HEK293 (cell line): ENCODE data around the gene LHFPL5.

Experiments used
- CTCF ChIA-PET: fragments of 350-600 bp; formaldehyde crosslinking; extraction: SDS; loops from one replicate; lab custom pipeline; 2021; ENCODE audit warnings: antibody characterized with exemption; lab: Yijun Ruan, JAX
- POLR2A ChIA-PET: fragments of 300-600 bp; formaldehyde crosslinking; extraction: SDS; loops from one replicate; lab custom pipeline; 2020; ENCODE audit warnings: antibody characterized with exemption, inconsistent platforms; lab: Yijun Ruan, JAX
- H3K27ac ChIP-seq: fragments of 200-500 bp; sonication (Bioruptor generic); 2 replicates; pipeline ENCODE4 v1.5.1; 2014; ENCODE audit warnings: low read depth, low read length, control low read depth, inconsistent platforms; ENCODE audit errors: extremely low read depth
- H3K36me3 ChIP-seq, 2 experiments: fragments of 200-500 bp in 1 of 2; sonication (Bioruptor generic) in 1 of 2; 1 replicate in 1 of 2; 2 replicates in 1 of 2; pipeline ENCODE4 v1.5.1; 2014 to 2017; ENCODE audit warnings: inconsistent platforms in 2 of 2, low read length in 2 of 2; ENCODE audit not compliant: control insufficient read depth in 2 of 2, insufficient read depth in 1 of 2
- H3K4me1 ChIP-seq: fragments of 200-500 bp; sonication (Bioruptor generic); 2 replicates; pipeline ENCODE4 v1.5.1; 2014; ENCODE audit warnings: mild to moderate bottlenecking, low read length, inconsistent platforms; ENCODE audit not compliant: control insufficient read depth, insufficient read depth
- H3K4me3 ChIP-seq: 2 replicates; pipeline ENCODE4 v1.5.1; 2011; ENCODE audit warnings: low read depth, mild to moderate bottlenecking, control low read depth, low read length, moderate library complexity
- H3K9me3 ChIP-seq: fragments of 200-500 bp; sonication (Bioruptor generic); 2 replicates; pipeline ENCODE4 v1.5.1; 2014; ENCODE audit warnings: low read depth, low read length, inconsistent platforms; ENCODE audit not compliant: control insufficient read depth, insufficient read depth
- GFI1B ChIP-seq: fragments of 450-650 bp; formaldehyde crosslinking; IDR thresholded peaks from 2 replicates; pipeline ENCODE4 v1.5.1; 2016; ENCODE audit warnings: missing biosample characterization, missing genetic modification characterization
- MYNN ChIP-seq: fragments of 450-650 bp; formaldehyde crosslinking; IDR thresholded peaks from 2 replicates; pipeline ENCODE4 v1.5.1; 2016; ENCODE audit warnings: missing biosample characterization, missing genetic modification characterization, borderline replicate concordance
- SETDB1 ChIP-seq: IDR thresholded peaks from one replicate; pipeline ENCODE4 v1.6.1; 2017; ENCODE audit warnings: mild to moderate bottlenecking, low read length, moderate library complexity, mixed read lengths; ENCODE audit not compliant: insufficient read length
- ZBTB1 ChIP-seq: fragments of 450-650 bp; formaldehyde crosslinking; IDR thresholded peaks from 2 replicates; pipeline ENCODE4 v1.5.1; 2016; ENCODE audit warnings: missing biosample characterization, missing genetic modification characterization
- ZBTB8A ChIP-seq: fragments of 450-650 bp; formaldehyde crosslinking; IDR thresholded peaks from 2 replicates; pipeline ENCODE4 v1.5.1; 2016; ENCODE audit warnings: missing biosample characterization, missing genetic modification characterization
- ZFP3 ChIP-seq: fragments of 450-650 bp; formaldehyde crosslinking; IDR thresholded peaks from 2 replicates; pipeline ENCODE4 v1.5.1; 2016; ENCODE audit warnings: low read depth, missing biosample characterization, missing genetic modification characterization
- ZNF133 ChIP-seq: fragments of 450-650 bp; formaldehyde crosslinking; IDR thresholded peaks from 2 replicates; pipeline ENCODE4 v1.5.1; 2016; ENCODE audit warnings: missing biosample characterization, missing genetic modification characterization
- ZNF184 ChIP-seq: fragments of 450-650 bp; IDR thresholded peaks from 2 replicates; pipeline ENCODE4 v1.5.1; 2018; ENCODE audit warnings: missing biosample characterization, mild to moderate bottlenecking, missing genetic modification characterization
- ZNF211 ChIP-seq: fragments of 450-650 bp; formaldehyde crosslinking; IDR thresholded peaks from 2 replicates; pipeline ENCODE4 v1.5.1; 2016; ENCODE audit warnings: low read depth, missing biosample characterization, missing genetic modification characterization
- ZNF23 ChIP-seq: fragments of 450-650 bp; formaldehyde crosslinking; IDR thresholded peaks from 2 replicates; pipeline ENCODE4 v1.5.1; 2016; ENCODE audit warnings: missing biosample characterization, missing genetic modification characterization, borderline replicate concordance
- ZNF549 ChIP-seq: fragments of 450-650 bp; IDR thresholded peaks from 2 replicates; pipeline ENCODE4 v1.5.1; 2018; ENCODE audit warnings: missing biosample characterization, missing genetic modification characterization, mild to moderate bottlenecking, inconsistent platforms, moderate library complexity
- ZNF623 ChIP-seq: fragments of 450-650 bp; formaldehyde crosslinking; IDR thresholded peaks from 2 replicates; pipeline ENCODE4 v1.5.1; 2016; ENCODE audit warnings: missing biosample characterization, missing genetic modification characterization
- ZNF629 ChIP-seq: fragments of 450-650 bp; formaldehyde crosslinking; IDR thresholded peaks from 2 replicates; pipeline ENCODE4 v1.5.1; 2017; ENCODE audit warnings: missing biosample characterization, missing genetic modification characterization
- ZNF664 ChIP-seq: fragments of 450-650 bp; formaldehyde crosslinking; IDR thresholded peaks from 2 replicates; pipeline ENCODE4 v1.5.1; 2016; ENCODE audit warnings: missing biosample characterization, missing genetic modification characterization
- ZNF701 ChIP-seq: fragments of 450-650 bp; formaldehyde crosslinking; IDR thresholded peaks from 2 replicates; pipeline ENCODE4 v1.5.1; 2016; ENCODE audit warnings: missing biosample characterization, missing genetic modification characterization
- ZNF747 ChIP-seq: fragments of 450-650 bp; formaldehyde crosslinking; IDR thresholded peaks from 2 replicates; pipeline ENCODE4 v1.5.1; 2016; ENCODE audit warnings: missing biosample characterization, missing genetic modification characterization
- ZSCAN23 ChIP-seq: fragments of 450-650 bp; formaldehyde crosslinking; IDR thresholded peaks from 2 replicates; pipeline ENCODE4 v1.5.1; 2016; ENCODE audit warnings: missing biosample characterization, missing genetic modification characterization
- TF ChIP-seq, protein P1 (sequence below): fragments of 450-650 bp; formaldehyde crosslinking; IDR thresholded peaks from 2 replicates; pipeline ENCODE4 v1.5.1; 2016; ENCODE audit warnings: missing biosample characterization, missing genetic modification characterization
- TF ChIP-seq, protein P2 (sequence below): fragments of 450-650 bp; formaldehyde crosslinking; IDR thresholded peaks from 2 replicates; pipeline ENCODE4 v1.5.1; 2017; ENCODE audit warnings: missing biosample characterization, missing genetic modification characterization
- TF ChIP-seq, protein P3 (sequence below): fragments of 450-650 bp; formaldehyde crosslinking; IDR thresholded peaks from 2 replicates; pipeline ENCODE4 v1.5.1; 2016; ENCODE audit warnings: missing biosample characterization, missing genetic modification characterization
- TF ChIP-seq, protein P4 (sequence below): fragments of 450-650 bp; formaldehyde crosslinking; IDR thresholded peaks from 2 replicates; pipeline ENCODE4 v1.5.1; 2017; ENCODE audit warnings: missing biosample characterization, missing genetic modification characterization

Gene LHFPL5

DNA sequence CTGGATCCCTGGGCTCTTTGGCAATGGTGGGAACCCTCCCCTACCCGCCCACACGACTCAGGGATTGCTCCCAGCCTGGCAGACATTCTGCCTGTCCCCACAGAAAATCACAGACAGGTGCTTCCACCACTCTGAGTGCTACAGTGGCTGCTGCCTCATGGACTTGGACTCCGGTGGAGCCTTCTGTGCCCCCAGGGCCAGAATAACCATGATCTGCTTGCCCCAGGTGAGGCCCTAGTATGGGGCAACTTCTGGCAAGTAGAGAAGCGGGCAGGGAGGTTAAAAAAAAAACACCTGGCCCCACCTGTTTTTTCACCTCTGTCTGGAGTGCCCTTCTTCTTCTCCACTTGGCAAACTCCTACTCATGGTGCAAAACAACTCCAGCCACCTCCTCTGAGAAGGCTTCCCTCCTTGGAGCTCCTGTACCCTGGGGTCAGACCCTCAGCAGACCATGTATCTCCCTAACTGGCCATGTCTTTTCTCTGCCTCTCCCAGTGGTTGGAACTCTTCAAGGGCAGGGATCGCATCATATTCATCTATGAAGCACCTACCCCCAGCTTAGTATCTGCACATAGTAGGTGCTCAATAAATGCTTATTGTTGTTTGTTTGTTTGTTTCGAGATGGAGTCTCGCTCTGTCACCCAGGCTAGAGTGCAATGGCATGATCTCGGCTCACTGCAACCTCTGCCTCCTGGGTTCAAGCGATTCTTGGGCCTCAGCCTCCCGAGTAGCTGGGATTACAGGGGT, 27.6 kb upstream of the LHFPL5 start:
- CTCF ChIA-PET: interaction anchor here (0.6 kb wide), 1 partner anchor 100 kb away, joined by 3 read pairs; no protein-coding TSS in a partner anchor
- Histone ChIP-seq H3K4me1 (no peaks in the 10 kb centered on the region), H3K9me3 (no peaks in the 10 kb centered on the region), H3K27ac (no peak overlapping the region), H3K36me3 (no peaks in the 10 kb centered on the region), H3K4me3 (no peak overlapping the region)
- TF ChIP-seq ZNF664 (tag by site-specific recombination) (peak; percentile 82), ZNF623 (tag by site-specific recombination) (no peak)
- POLR2A ChIA-PET: no interaction called here

DNA sequence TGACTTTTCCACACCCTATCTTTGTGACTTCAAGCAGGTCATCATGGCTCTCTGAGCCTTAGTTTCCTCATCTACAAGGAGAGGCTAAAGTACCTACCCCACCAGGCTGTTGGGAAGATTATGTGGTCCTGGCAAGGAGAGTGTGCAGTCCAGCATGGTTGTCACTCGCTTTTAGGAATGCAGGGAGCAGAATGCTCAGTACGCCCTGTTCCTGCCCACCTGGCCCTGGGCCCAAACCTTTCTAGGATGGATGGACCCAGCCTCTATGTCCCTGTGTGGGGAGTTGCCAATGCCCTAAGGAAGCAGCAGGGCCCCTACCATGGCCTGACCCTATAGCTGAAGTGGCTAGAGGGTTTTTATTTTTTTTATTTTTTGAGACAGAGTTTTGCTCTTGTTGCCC, 26.7 kb upstream of the LHFPL5 start:
- no peak overlapping the region for H3K27ac ChIP-seq
- TF ChIP-seq GFI1B (tag by site-specific recombination): no peak
- TF ChIP-seq MYNN: no peak
- no peak for TF ChIP-seq ZNF701
- TF ChIP-seq, protein P1, sequence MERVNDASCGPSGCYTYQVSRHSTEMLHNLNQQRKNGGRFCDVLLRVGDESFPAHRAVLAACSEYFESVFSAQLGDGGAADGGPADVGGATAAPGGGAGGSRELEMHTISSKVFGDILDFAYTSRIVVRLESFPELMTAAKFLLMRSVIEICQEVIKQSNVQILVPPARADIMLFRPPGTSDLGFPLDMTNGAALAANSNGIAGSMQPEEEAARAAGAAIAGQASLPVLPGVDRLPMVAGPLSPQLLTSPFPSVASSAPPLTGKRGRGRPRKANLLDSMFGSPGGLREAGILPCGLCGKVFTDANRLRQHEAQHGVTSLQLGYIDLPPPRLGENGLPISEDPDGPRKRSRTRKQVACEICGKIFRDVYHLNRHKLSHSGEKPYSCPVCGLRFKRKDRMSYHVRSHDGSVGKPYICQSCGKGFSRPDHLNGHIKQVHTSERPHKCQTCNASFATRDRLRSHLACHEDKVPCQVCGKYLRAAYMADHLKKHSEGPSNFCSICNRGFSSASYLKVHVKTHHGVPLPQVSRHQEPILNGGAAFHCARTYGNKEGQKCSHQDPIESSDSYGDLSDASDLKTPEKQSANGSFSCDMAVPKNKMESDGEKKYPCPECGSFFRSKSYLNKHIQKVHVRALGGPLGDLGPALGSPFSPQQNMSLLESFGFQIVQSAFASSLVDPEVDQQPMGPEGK (tag by site-specific recombination): no peak
- no peak for TF ChIP-seq ZNF211 (tag by site-specific recombination)
- TF ChIP-seq ZFP3: no peak
- TF ChIP-seq, protein P2, sequence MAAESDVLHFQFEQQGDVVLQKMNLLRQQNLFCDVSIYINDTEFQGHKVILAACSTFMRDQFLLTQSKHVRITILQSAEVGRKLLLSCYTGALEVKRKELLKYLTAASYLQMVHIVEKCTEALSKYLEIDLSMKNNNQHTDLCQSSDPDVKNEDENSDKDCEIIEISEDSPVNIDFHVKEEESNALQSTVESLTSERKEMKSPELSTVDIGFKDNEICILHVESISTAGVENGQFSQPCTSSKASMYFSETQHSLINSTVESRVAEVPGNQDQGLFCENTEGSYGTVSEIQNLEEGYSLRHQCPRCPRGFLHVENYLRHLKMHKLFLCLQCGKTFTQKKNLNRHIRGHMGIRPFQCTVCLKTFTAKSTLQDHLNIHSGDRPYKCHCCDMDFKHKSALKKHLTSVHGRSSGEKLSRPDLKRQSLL (tag by site-specific recombination): no peak
- TF ChIP-seq ZNF23 (tag by site-specific recombination): no peak
- TF ChIP-seq, protein P3, sequence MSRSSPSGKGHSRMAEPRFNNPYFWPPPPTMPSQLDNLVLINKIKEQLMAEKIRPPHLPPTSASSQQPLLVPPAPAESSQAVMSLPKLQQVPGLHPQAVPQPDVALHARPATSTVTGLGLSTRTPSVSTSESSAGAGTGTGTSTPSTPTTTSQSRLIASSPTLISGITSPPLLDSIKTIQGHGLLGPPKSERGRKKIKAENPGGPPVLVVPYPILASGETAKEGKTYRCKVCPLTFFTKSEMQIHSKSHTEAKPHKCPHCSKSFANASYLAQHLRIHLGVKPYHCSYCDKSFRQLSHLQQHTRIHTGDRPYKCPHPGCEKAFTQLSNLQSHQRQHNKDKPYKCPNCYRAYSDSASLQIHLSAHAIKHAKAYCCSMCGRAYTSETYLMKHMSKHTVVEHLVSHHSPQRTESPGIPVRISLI (tag by site-specific recombination): no peak
- TF ChIP-seq ZNF747 (tag by site-specific recombination): no peak
- TF ChIP-seq, protein P4, sequence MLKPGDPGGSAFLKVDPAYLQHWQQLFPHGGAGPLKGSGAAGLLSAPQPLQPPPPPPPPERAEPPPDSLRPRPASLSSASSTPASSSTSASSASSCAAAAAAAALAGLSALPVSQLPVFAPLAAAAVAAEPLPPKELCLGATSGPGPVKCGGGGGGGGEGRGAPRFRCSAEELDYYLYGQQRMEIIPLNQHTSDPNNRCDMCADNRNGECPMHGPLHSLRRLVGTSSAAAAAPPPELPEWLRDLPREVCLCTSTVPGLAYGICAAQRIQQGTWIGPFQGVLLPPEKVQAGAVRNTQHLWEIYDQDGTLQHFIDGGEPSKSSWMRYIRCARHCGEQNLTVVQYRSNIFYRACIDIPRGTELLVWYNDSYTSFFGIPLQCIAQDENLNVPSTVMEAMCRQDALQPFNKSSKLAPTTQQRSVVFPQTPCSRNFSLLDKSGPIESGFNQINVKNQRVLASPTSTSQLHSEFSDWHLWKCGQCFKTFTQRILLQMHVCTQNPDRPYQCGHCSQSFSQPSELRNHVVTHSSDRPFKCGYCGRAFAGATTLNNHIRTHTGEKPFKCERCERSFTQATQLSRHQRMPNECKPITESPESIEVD (tag by site-specific recombination): no peak
- no peak for TF ChIP-seq ZBTB8A (tag by site-specific recombination)
- no peak for TF ChIP-seq ZSCAN23 (tag by site-specific recombination)
- no peak for TF ChIP-seq ZNF184
- TF ChIP-seq SETDB1: no peak
- no peak for TF ChIP-seq ZNF133 (tag by site-specific recombination)
- TF ChIP-seq ZBTB1 (tag by site-specific recombination): no peak
- no peak for TF ChIP-seq ZNF629 (tag by site-specific recombination)
- TF ChIP-seq ZNF549: no peak
- ChIA-PET CTCF (no interaction called here), POLR2A (no interaction called here)
- no peaks in the 10 kb centered on the region for H3K9me3 ChIP-seq
- no peak overlapping the region for H3K4me3 ChIP-seq
- no peaks in the 10 kb centered on the region for H3K36me3 ChIP-seq
- no peaks in the 10 kb centered on the region for H3K4me1 ChIP-seq
